H1 (cell line): Measurements from ENCODE around the gene CLCN3. TPM values are rescaled to one million over a fixed set of nuclear protein-coding genes. Genes with fewer than 3 reads are reported as not detected.

ENCODE experiments used
- CTCF ChIA-PET: fragments of 300-600 bp; sonication (Branson Sonifier 250); formaldehyde crosslinking; loops from one replicate; lab custom pipeline; 2021; ENCODE audit not compliant: partially characterized antibody; lab: Charles Lee
- POLR2A ChIA-PET: fragments of 300-600 bp; sonication (Branson Sonifier 250); formaldehyde crosslinking; loops from one replicate; lab custom pipeline; 2021; ENCODE audit warnings: inconsistent platforms; ENCODE audit not compliant: partially characterized antibody; lab: Charles Lee
- DNase-seq, 2 experiments: peaks; one replicate each; pipeline versions ENCODE4 v3.0.0 to v3.0.0-alpha.2; 2010 to 2022; ENCODE audit warnings: low spot score in 2 of 2, low read depth in 1 of 2, mixed read lengths in 1 of 2
- FAIRE-seq: peaks from 2 replicates; lab custom pipeline; 2011; peaks lifted over from hg19 to GRCh38; lab: Jason Lieb, UNC
- H2AFZ ChIP-seq: 2 replicates; pipeline ENCODE4 v1.8.1; 2012; ENCODE audit warnings: low read length, inconsistent platforms
- H2AK5ac ChIP-seq: 2 replicates; pipeline ENCODE4 v1.6.1; 2013; ENCODE audit warnings: low read depth, low read length
- H2BK120ac ChIP-seq: replicated peaks from 2 replicates; pipeline ENCODE3; 2013; ENCODE audit warnings: low read depth, low read length, inconsistent platforms
- H2BK12ac ChIP-seq: 2 replicates; pipeline ENCODE4 v1.6.1; 2013; ENCODE audit warnings: low read depth, low read length
- H2BK15ac ChIP-seq: 2 replicates; pipeline ENCODE4 v1.6.1; 2013; ENCODE audit warnings: low read length
- H2BK20ac ChIP-seq: 2 replicates; pipeline ENCODE4 v1.6.1; 2013; ENCODE audit warnings: low read length
- H2BK5ac ChIP-seq: 2 replicates; pipeline ENCODE4 v1.6.1; 2013; ENCODE audit warnings: low read depth, low read length
- H3K14ac ChIP-seq: 2 replicates; pipeline ENCODE4 v1.6.1; 2013; ENCODE audit warnings: inconsistent platforms; ENCODE audit not compliant: insufficient read length
- H3K18ac ChIP-seq: 2 replicates; pipeline ENCODE4 v1.6.1; 2013; ENCODE audit warnings: low read length; ENCODE audit errors: extremely low read depth
- H3K23ac ChIP-seq: 2 replicates; pipeline ENCODE4 v1.6.1; 2013; ENCODE audit warnings: inconsistent platforms; ENCODE audit not compliant: insufficient read length
- H3K23me2 ChIP-seq: 2 replicates; pipeline ENCODE4 v1.6.1; 2013; ENCODE audit warnings: low read depth, low read length
- H3K27ac ChIP-seq: 2 replicates; pipeline ENCODE4 v1.6.1; 2011; ENCODE audit warnings: low read depth, low read length, inconsistent platforms
- H3K27me3 ChIP-seq, 4 experiments: replicated peaks in 1 of 4; 1 replicate in 1 of 4; 2 replicates in 3 of 4; pipeline versions ENCODE4 v1.6.1 to v1.8.1; 2011 to 2013; ENCODE audit warnings: low read length in 3 of 4, mild to moderate bottlenecking in 3 of 4, inconsistent platforms in 2 of 4, mixed read lengths in 2 of 4, moderate library complexity in 1 of 4; ENCODE audit not compliant: control insufficient read depth in 3 of 4, insufficient read depth in 3 of 4; ENCODE audit errors: extremely low read depth in 1 of 4
- H3K36me3 ChIP-seq, 4 experiments: 2 replicates each; pipeline versions ENCODE4 v1.6.1 to v1.8.1; 2011 to 2013; ENCODE audit warnings: mild to moderate bottlenecking in 4 of 4, low read length in 3 of 4, moderate library complexity in 2 of 4, control low read depth in 1 of 4, inconsistent platforms in 1 of 4; ENCODE audit not compliant: insufficient read depth in 4 of 4, control insufficient read depth in 2 of 4
- H3K4ac ChIP-seq: replicated peaks from 2 replicates; pipeline ENCODE3; 2013; ENCODE audit warnings: low read length, low read depth, mixed read lengths, inconsistent platforms; ENCODE audit not compliant: insufficient read length
- H3K4me1 ChIP-seq, 4 experiments: replicated peaks in 1 of 4; 1 replicate in 1 of 4; 2 replicates in 3 of 4; pipeline versions ENCODE4 v1.6.1 to v1.8.1; 2011 to 2013; ENCODE audit warnings: low read length in 3 of 4, inconsistent platforms in 2 of 4, mixed read lengths in 1 of 4; ENCODE audit not compliant: insufficient read depth in 4 of 4, control insufficient read depth in 3 of 4
- H3K4me2 ChIP-seq, 2 experiments: 2 replicates each; pipeline versions ENCODE4 v1.6.1 to v1.8.1; 2011 to 2013; ENCODE audit warnings: low read depth in 2 of 2, low read length in 2 of 2, control low read depth in 1 of 2, inconsistent platforms in 1 of 2, mild to moderate bottlenecking in 1 of 2; ENCODE audit not compliant: insufficient read depth in 1 of 2
- H3K4me3 ChIP-seq, 4 experiments: fragments of 200-600, 300-600 bp in 1 of 4; sonication (generic), shearing (Covaris generic), sonication (Bioruptor Twin) in 1 of 4; 2 replicates each; pipeline versions ENCODE4 v1.5.1 to v1.8.1; 2011 to 2016; ENCODE audit warnings: low read length in 4 of 4, low read depth in 3 of 4, control low read depth in 2 of 4, inconsistent platforms in 2 of 4, mild to moderate bottlenecking in 2 of 4, mixed read lengths in 1 of 4, moderate library complexity in 1 of 4; ENCODE audit not compliant: insufficient read depth in 2 of 4; ENCODE audit errors: extremely low read depth in 1 of 4
- H3K56ac ChIP-seq: replicated peaks from 2 replicates; pipeline ENCODE3; 2013; ENCODE audit warnings: low read depth, mild to moderate bottlenecking, mixed read lengths, low read length, inconsistent platforms; ENCODE audit not compliant: insufficient read length
- H3K79me1 ChIP-seq: 2 replicates; pipeline ENCODE4 v1.6.1; 2013; ENCODE audit warnings: low read depth, low read length, control low read depth
- H3K79me2 ChIP-seq, 2 experiments: 2 replicates each; pipeline versions ENCODE4 v1.6.1 to v1.8.1; 2012 to 2013; ENCODE audit warnings: low read length in 2 of 2, mild to moderate bottlenecking in 2 of 2, inconsistent platforms in 1 of 2; ENCODE audit not compliant: insufficient read depth in 2 of 2, control insufficient read depth in 1 of 2
- H3K9ac ChIP-seq, 4 experiments: replicated peaks in 1 of 4; 1 replicate in 1 of 4; 2 replicates in 3 of 4; pipeline versions ENCODE4 v1.6.1 to v1.8.1; 2011 to 2013; ENCODE audit warnings: low read depth in 3 of 4, low read length in 3 of 4, control low read depth in 2 of 4, mild to moderate bottlenecking in 2 of 4, moderate library complexity in 2 of 4, inconsistent platforms in 1 of 4; ENCODE audit errors: extremely low read depth in 1 of 4
- H3K9me3 ChIP-seq, 2 experiments: 2 replicates each; pipeline versions ENCODE4 v1.6.1 to v1.8.1; 2012 to 2013; ENCODE audit warnings: mild to moderate bottlenecking in 2 of 2, moderate library complexity in 2 of 2, control low read depth in 1 of 2, inconsistent platforms in 1 of 2, low read depth in 1 of 2, low read length in 1 of 2, mixed read lengths in 1 of 2; ENCODE audit not compliant: insufficient read depth in 2 of 2
- H4K20me1 ChIP-seq, 2 experiments: replicated peaks in 1 of 2; 2 replicates each; pipeline versions ENCODE3 to v1.8.1; 2011 to 2013; ENCODE audit warnings: inconsistent platforms in 2 of 2, low read length in 2 of 2, mild to moderate bottlenecking in 1 of 2; ENCODE audit not compliant: insufficient read depth in 2 of 2, control insufficient read depth in 1 of 2
- H4K5ac ChIP-seq: 2 replicates; pipeline ENCODE4 v1.6.1; 2013; ENCODE audit warnings: low read length, low read depth, mixed read lengths, inconsistent platforms; ENCODE audit not compliant: insufficient read length
- H4K8ac ChIP-seq: 2 replicates; pipeline ENCODE4 v1.8.0; 2013; ENCODE audit warnings: mild to moderate bottlenecking, moderate library complexity, low read length, inconsistent platforms; ENCODE audit not compliant: insufficient read depth; ENCODE audit errors: extremely low read depth
- H4K91ac ChIP-seq: replicated peaks from 2 replicates; pipeline ENCODE3; 2013; ENCODE audit warnings: low read length, mixed read lengths, inconsistent platforms; ENCODE audit not compliant: insufficient read length
- ASH2L ChIP-seq: fragments of 200-600, 300-600 bp; sonication (generic); IDR thresholded peaks from one replicate; pipeline ENCODE4 v1.7.1; 2017; ENCODE audit warnings: low read length
- CBX5 ChIP-seq: fragments of 300-800, 300-1000 bp; sonication (generic); IDR thresholded peaks from 2 replicates; pipeline ENCODE4 v1.7.1; 2016; ENCODE audit warnings: antibody characterized with exemption, low read length, low read depth
- EGR1 ChIP-seq: IDR thresholded peaks from 2 replicates; pipeline ENCODE4 v1.6.1; 2011; ENCODE audit warnings: low read depth, low read length, borderline replicate concordance
- FOSL1 ChIP-seq: IDR thresholded peaks from 2 replicates; pipeline ENCODE4 v1.6.1; 2011; ENCODE audit warnings: mild to moderate bottlenecking, low read depth, low read length, moderate library complexity; ENCODE audit not compliant: insufficient read depth
- GABPA ChIP-seq: IDR thresholded peaks from 2 replicates; pipeline ENCODE4 v1.6.1; 2011; ENCODE audit warnings: mild to moderate bottlenecking, low read length, moderate library complexity, borderline replicate concordance; ENCODE audit not compliant: insufficient read depth
- KDM4A ChIP-seq: IDR thresholded peaks from one replicate; pipeline ENCODE4 v1.7.1; 2012; ENCODE audit warnings: low read depth, mild to moderate bottlenecking, moderate library complexity, low read length, inconsistent platforms; ENCODE audit not compliant: severe bottlenecking
- KDM5A ChIP-seq: fragments of 200-600 bp; IDR thresholded peaks from 2 replicates; pipeline ENCODE4 v1.7.1; 2012; ENCODE audit warnings: mild to moderate bottlenecking, low read length, inconsistent platforms, mixed read lengths
- NRF1 ChIP-seq: IDR thresholded peaks from 2 replicates; pipeline ENCODE4 v1.6.1; 2011; ENCODE audit warnings: mild to moderate bottlenecking, low read depth, low read length, improper control_type of control experiment
- RNF2 ChIP-seq: fragments of 200-900, 300-1000 bp; sonication (generic); IDR thresholded peaks from 2 replicates; pipeline ENCODE4 v1.7.1; 2016; ENCODE audit warnings: borderline replicate concordance, low read depth, mild to moderate bottlenecking, antibody characterized with exemption, low read length; ENCODE audit not compliant: poor library complexity, severe bottlenecking; ENCODE audit errors: missing control alignments
- SP4 ChIP-seq: IDR thresholded peaks from 2 replicates; pipeline ENCODE4 v1.6.1; 2012; ENCODE audit warnings: low read length, inconsistent platforms
- TAF1 ChIP-seq: IDR thresholded peaks from 2 replicates; pipeline ENCODE4 v1.6.1; 2011; ENCODE audit warnings: mild to moderate bottlenecking, low read depth, low read length
- WGBS, 2 experiments: shearing (Covaris generic) in 1 of 2; methylation state at CpG; one replicate each; pipeline versions ENCODE4 v1.1.6 to v1.1.7; 2013 to 2015; ENCODE audit warnings: low lambda C conversion rate in 2 of 2, mixed read lengths in 2 of 2, inconsistent platforms in 1 of 2, low coverage in 1 of 2, missing lambda C conversion rate in 1 of 2; ENCODE audit not compliant: insufficient replicate concordance in 2 of 2, insufficient coverage in 1 of 2, insufficient read length in 1 of 2; ENCODE audit errors: extremely low coverage in 1 of 2, missing lambda C conversion rate in 1 of 2; 5-methylcytosine and 5-hydroxymethylcytosine counted together
- polyA plus RNA-seq, 7 experiments: library from polyadenylated mRNA; depleted of rRNA in 3 of 7; stranded (reverse) in 5 of 7; unstranded in 2 of 7; fragments of >200 nt in 5 of 7; fragments of 200-250 nt in 2 of 7; gene quantifications; 1 replicate in 5 of 7; 2 replicates in 1 of 7; 4 replicates in 1 of 7; pipeline versions ENCODE4 v1.2.1 to v1.2.3, GENCODE V29; 2011 to 2013; ENCODE audit warnings: missing spikeins in 2 of 7, mixed read lengths in 2 of 7
- total RNA-seq: library from RNA; stranded (reverse); fragmentation: NEBNext Ultra II Directional; extraction: Animal tissue kit (Norgen Biotek cat#: 25700); gene quantifications from 2 replicates; pipeline ENCODE4 v1.2.1, GENCODE V29; 2021
- TF ChIP-seq, protein P1 (sequence below), 3 experiments: IDR thresholded peaks; 1 replicate in 2 of 3; 2 replicates in 1 of 3; pipeline versions ENCODE4 v1.5.1 to v1.6.1; 2011; ENCODE audit warnings: low read length in 3 of 3, mild to moderate bottlenecking in 3 of 3, inconsistent platforms in 2 of 3, low read depth in 1 of 3, moderate library complexity in 1 of 3; ENCODE audit not compliant: insufficient read depth in 1 of 3; ENCODE audit errors: control extremely low read depth in 1 of 3

The CLCN3 gene
- total and polyA plus RNA-seq, 2 of the 8 experiments (the other 6 are each of a cell fraction or from before 2014, with no cell fraction given) = 8.8 to 32.8 TPM

DNA sequence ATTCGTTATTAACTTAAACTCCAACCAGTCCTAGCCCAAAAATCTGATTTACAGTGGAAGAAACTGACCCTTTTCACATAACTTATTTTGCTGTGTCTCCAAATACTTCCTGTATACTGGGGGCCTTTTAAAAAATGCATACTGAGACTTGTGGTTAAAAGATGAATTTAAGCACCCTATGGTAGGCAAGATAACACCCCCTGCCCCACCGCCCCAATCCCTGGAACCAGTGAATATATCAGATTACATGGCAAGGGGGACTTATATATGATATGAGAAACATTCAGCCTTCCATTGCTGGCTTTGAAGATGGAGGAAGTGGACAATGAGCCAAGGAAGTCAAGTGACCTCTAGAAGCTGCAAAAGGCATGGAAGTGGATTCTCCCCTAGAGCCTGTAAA, 3.1 kb upstream of the CLCN3 start:
- H3K23me2 ChIP-seq = peaks cover 13% of the 10 kb centered on the region
- H2BK20ac ChIP-seq = no peak overlapping the region
- no peaks in the 10 kb centered on the region for H3K9me3 ChIP-seq
- no peak overlapping the region for H3K9ac ChIP-seq
- no peak overlapping the region for H2AK5ac ChIP-seq
- H3K18ac ChIP-seq = no peak overlapping the region
- H4K5ac ChIP-seq = no peak overlapping the region
- H3K36me3 ChIP-seq = no peaks in the 10 kb centered on the region
- no peak overlapping the region for H2BK120ac ChIP-seq
- peaks cover 0 to 3% (median 0%) of the 10 kb centered on the region in 4 experiments; a peak in 2 of 7 replicates for H3K4me1 ChIP-seq
- no peak overlapping the region for H3K4ac ChIP-seq
- CTCF ChIA-PET = interaction anchor here (1.6 to 1.7 kb wide), 2 partner anchors 158 to 431 kb away, joined by 4 to 6 read pairs; no protein-coding TSS in a partner anchor
- no peak overlapping the region for H2BK12ac ChIP-seq
- no peak overlapping the region for H2BK5ac ChIP-seq
- FAIRE-seq (no peak), DNase-seq (no peak)
- no peak overlapping the region for H2AFZ ChIP-seq
- H3K27me3 ChIP-seq = no peaks in the 10 kb centered on the region
- H3K4me3 ChIP-seq = no peak overlapping the region
- no peaks in the 10 kb centered on the region for H4K20me1 ChIP-seq
- H3K79me2 ChIP-seq = peaks cover 3 to 18% of the 10 kb centered on the region in 2 experiments; a peak in 3 of 4 replicates
- no peak overlapping the region for H3K56ac ChIP-seq
- H3K4me2 ChIP-seq = no peak overlapping the region
- H3K79me1 ChIP-seq = no peaks in the 10 kb centered on the region; the same call in 1 of the 2 replicates
- no peak overlapping the region for H3K27ac ChIP-seq
- H2BK15ac ChIP-seq = no peak overlapping the region
- no peak overlapping the region for H3K14ac ChIP-seq
- H4K8ac ChIP-seq = no peak overlapping the region
- POLR2A ChIA-PET = no interaction called here
- 88% methylated on average over 2 of the region's 2 CpGs; no CpG with 5 or more reads in 1 of the 2 experiments for WGBS, 2 experiments
- no peak overlapping the region for H4K91ac ChIP-seq
- H3K23ac ChIP-seq = no peak overlapping the region
- no peak for TF ChIP-seq EGR1
- no peak for TF ChIP-seq CBX5
- no peak for TF ChIP-seq KDM4A
- TF ChIP-seq KDM5A = no peak
- no peak for TF ChIP-seq GABPA
- no peak for TF ChIP-seq FOSL1
- no peak for TF ChIP-seq ASH2L
- TF ChIP-seq TAF1 = no peak
- TF ChIP-seq SP4 = no peak
- TF ChIP-seq NRF1 = no peak
- TF ChIP-seq RNF2 = no peak
- TF ChIP-seq, protein P1, sequence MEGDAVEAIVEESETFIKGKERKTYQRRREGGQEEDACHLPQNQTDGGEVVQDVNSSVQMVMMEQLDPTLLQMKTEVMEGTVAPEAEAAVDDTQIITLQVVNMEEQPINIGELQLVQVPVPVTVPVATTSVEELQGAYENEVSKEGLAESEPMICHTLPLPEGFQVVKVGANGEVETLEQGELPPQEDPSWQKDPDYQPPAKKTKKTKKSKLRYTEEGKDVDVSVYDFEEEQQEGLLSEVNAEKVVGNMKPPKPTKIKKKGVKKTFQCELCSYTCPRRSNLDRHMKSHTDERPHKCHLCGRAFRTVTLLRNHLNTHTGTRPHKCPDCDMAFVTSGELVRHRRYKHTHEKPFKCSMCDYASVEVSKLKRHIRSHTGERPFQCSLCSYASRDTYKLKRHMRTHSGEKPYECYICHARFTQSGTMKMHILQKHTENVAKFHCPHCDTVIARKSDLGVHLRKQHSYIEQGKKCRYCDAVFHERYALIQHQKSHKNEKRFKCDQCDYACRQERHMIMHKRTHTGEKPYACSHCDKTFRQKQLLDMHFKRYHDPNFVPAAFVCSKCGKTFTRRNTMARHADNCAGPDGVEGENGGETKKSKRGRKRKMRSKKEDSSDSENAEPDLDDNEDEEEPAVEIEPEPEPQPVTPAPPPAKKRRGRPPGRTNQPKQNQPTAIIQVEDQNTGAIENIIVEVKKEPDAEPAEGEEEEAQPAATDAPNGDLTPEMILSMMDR (IDR thresholded peaks at IDR 0.05; ENCODE audit: control extremely low read depth in 1 of 3, insufficient read depth in 1 of 3, low read depth in 1 of 3, low read length in 3 of 3) = no peak
